Upper lobe of left lung (tissue), 6 donors: ENCODE results near the gene GASK1B. TPM values are rescaled to one million over a fixed set of nuclear protein-coding genes. Genes with fewer than 3 reads are reported as not detected.

Source experiments
- ATAC-seq, 2 donors: fragments of 200-7000 bp; cut with Tn5 transposase; one replicate each; pipeline ENCODE4 v1.9.1; 2022; ENCODE audit warnings: mild to moderate bottlenecking in 2 of 2, moderate library complexity in 2 of 2; ENCODE audit not compliant: low FRiP score in 2 of 2
- DNase-seq, 2 donors: peaks; one replicate each; pipeline ENCODE4 v3.0.0-alpha.2; 2019 to 2020
- H3K27ac ChIP-seq, 4 donors: fragments of 200-600 bp; sonication (generic); one replicate each; pipeline ENCODE4 v1.5.1; 2016 to 2019
- H3K27me3 ChIP-seq, 4 donors: fragments of 200-600 bp; sonication (generic); one replicate each; pipeline ENCODE4 v1.5.1; 2017 to 2019
- H3K36me3 ChIP-seq, 4 donors: fragments of 200-600 bp; sonication (generic); one replicate each; pipeline ENCODE4 v1.5.1; 2016 to 2019
- H3K4me1 ChIP-seq, 4 donors: fragments of 200-600 bp; sonication (generic); one replicate each; pipeline ENCODE4 v1.5.1; 2018 to 2019
- H3K4me3 ChIP-seq, 4 donors: fragments of 200-600 bp; sonication (generic); one replicate each; pipeline ENCODE4 v1.5.1; 2017 to 2019; ENCODE audit warnings: mild to moderate bottlenecking in 2 of 4, moderate library complexity in 1 of 4
- H3K9me3 ChIP-seq, 4 donors: fragments of 200-600 bp; sonication (generic); one replicate each; pipeline ENCODE4 v1.5.1; 2018 to 2019
- EP300 ChIP-seq, 4 donors: sonication (generic); formaldehyde crosslinking; IDR thresholded peaks; one replicate each; pipeline ENCODE4 v1.5.1; 2017; ENCODE audit warnings: antibody characterized with exemption in 4 of 4, control low read depth in 2 of 4
- POLR2A ChIP-seq, 4 donors: fragments of 450-650 bp; IDR thresholded peaks; one replicate each; pipeline ENCODE4 v1.5.1; 2016 to 2017; ENCODE audit warnings: antibody characterized with exemption in 4 of 4, mild to moderate bottlenecking in 2 of 4
- POLR2AphosphoS5 ChIP-seq, 2 donors: sonication (generic); formaldehyde crosslinking; IDR thresholded peaks; one replicate each; pipeline ENCODE4 v1.5.1; 2017; ENCODE audit warnings: antibody characterized with exemption in 2 of 2
- WGBS, 2 donors: methylation state at CpG; one replicate each; pipeline ENCODE4 v1.1.5; 2017 to 2018; 5-methylcytosine and 5-hydroxymethylcytosine counted together
- total RNA-seq, 6 donors: library from RNA; depleted of rRNA in 4 of 6; stranded (reverse); fragments of >200 nt in 4 of 6; gene quantifications; one replicate each; pipeline versions ENCODE4 v1.1.0 to v1.2.1, GENCODE V29; 2016 to 2021
- TF ChIP-seq, protein P1 (sequence below), 6 experiments: fragments of 450-650 bp in 4 of 6; fragments of 200-600 bp in 2 of 6; sonication (generic) in 2 of 6; IDR thresholded peaks; one replicate each; pipeline ENCODE4 v1.5.1; 2016 to 2019; ENCODE audit warnings: antibody characterized with exemption in 6 of 6
- donor health status: DM: no; HTN: no; CAD: no; lungs with moderate emphysema.
- donor health status: DM: no; HTN: yes; CAD: no; lungs with severe emphysema.

GASK1B gene
- total RNA-seq, 6 donors from 2014 or later = 12.6 to 35.8 (median 27.1) TPM

DNA sequence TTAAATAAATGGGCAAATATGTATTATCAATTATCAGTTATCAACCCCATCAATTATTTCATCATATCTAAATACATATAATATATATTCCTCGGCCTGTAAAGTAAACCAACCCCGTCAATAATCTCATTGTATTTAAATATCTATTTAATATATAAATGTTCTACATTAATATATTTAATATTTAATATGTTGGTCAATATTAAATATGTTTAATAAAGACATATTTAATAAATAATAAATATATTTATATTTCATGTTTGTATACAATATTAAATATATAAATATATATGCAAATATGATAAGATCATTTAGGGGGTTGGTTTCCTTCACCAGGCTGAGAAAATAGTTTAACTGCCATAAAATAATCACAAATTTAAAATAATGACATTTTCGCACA, 31.1 kb upstream of the GASK1B start:
- Histone ChIP-seq H3K27me3 (no peaks in the 10 kb centered on the region), H3K4me1 (no peaks in the 10 kb centered on the region), H3K36me3 (no peaks in the 10 kb centered on the region), H3K9me3 (no peaks in the 10 kb centered on the region), H3K4me3 (no peak overlapping the region), H3K27ac (no peak overlapping the region)
- TF ChIP-seq POLR2A (IDR thresholded peaks at IDR 0.05) (no peak), POLR2AphosphoS5 (IDR thresholded peaks at IDR 0.05) (no peak), EP300 (IDR thresholded peaks at IDR 0.05) (no peak)
- TF ChIP-seq, protein P1, sequence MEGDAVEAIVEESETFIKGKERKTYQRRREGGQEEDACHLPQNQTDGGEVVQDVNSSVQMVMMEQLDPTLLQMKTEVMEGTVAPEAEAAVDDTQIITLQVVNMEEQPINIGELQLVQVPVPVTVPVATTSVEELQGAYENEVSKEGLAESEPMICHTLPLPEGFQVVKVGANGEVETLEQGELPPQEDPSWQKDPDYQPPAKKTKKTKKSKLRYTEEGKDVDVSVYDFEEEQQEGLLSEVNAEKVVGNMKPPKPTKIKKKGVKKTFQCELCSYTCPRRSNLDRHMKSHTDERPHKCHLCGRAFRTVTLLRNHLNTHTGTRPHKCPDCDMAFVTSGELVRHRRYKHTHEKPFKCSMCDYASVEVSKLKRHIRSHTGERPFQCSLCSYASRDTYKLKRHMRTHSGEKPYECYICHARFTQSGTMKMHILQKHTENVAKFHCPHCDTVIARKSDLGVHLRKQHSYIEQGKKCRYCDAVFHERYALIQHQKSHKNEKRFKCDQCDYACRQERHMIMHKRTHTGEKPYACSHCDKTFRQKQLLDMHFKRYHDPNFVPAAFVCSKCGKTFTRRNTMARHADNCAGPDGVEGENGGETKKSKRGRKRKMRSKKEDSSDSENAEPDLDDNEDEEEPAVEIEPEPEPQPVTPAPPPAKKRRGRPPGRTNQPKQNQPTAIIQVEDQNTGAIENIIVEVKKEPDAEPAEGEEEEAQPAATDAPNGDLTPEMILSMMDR (IDR thresholded peaks at IDR 0.05) = no peak
- no peak for DNase-seq
- 92 to 97% methylated on average over 3 of the region's 3 CpGs for whole genome bisulfite sequencing, 2 donors
- ATAC-seq = no peak

- H3K9me3 ChIP-seq = no peaks in the 10 kb centered on the region
- WGBS, 2 donors = 71 to 74% methylated on average over 2 of the region's 2 CpGs
- DNase-seq (no peak), ATAC-seq (no peak)
- H3K27ac ChIP-seq = no peak overlapping the region
- H3K27me3 ChIP-seq = no peaks in the 10 kb centered on the region
- H3K4me1 ChIP-seq = no peaks in the 10 kb centered on the region
- H3K4me3 ChIP-seq = no peak overlapping the region
- H3K36me3 ChIP-seq = no peaks in the 10 kb centered on the region
- TF ChIP-seq, protein P1 (IDR thresholded peaks at IDR 0.05) = no peak
- no peak for TF ChIP-seq EP300 (IDR thresholded peaks at IDR 0.05)
- no peak for TF ChIP-seq POLR2A (IDR thresholded peaks at IDR 0.05)
- TF ChIP-seq POLR2AphosphoS5 (IDR thresholded peaks at IDR 0.05) = no peak
Observed at GRCh38 chr4:158203436-158203835, 30.6 kb upstream of the GASK1B start.

DNA sequence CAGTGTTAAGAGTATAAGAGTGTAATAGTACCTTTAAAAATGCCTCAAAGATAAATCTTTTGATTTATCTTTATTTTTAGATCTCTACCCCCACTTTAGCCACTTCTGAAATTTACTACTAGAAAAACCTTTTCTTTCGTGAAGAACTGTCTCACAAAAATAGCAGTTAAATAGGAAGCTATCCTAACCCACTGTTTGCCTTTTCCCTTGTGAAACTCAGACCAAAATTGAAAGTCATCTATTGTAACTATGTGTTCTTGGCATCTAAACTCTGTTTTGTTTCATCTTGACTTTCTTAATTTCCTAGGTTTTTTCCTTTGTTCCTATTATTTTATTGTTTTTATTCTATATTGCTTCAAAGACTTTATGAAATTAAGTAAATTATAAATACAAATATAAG, 29.7 kb upstream of the GASK1B start:
- no peak overlapping the region for H3K4me3 ChIP-seq
- no peaks in the 10 kb centered on the region for H3K4me1 ChIP-seq
- TF ChIP-seq EP300 (IDR thresholded peaks at IDR 0.05) = no peak
- TF ChIP-seq, protein P1 (IDR thresholded peaks at IDR 0.05) = no peak
- TF ChIP-seq POLR2AphosphoS5 (IDR thresholded peaks at IDR 0.05) = no peak
- TF ChIP-seq POLR2A (IDR thresholded peaks at IDR 0.05) = no peak

DNA sequence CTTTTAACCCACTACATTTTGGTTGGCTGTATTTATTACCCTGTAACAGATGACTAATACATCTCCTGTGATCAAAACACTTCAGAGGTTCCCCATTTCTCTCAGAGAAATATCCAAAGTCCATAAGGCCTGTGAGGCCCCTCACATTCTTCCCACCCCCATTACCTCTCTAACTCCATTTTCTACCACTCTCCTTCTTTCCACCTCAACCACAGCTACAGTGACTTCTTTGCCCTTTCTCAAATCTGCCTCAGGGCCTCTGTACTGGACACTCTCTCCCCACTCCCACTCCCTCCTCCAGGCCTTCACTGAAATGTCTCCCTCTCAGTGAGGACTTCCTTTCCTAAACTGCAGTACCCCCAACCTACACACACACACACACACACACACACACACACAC, 29.1 kb upstream of the GASK1B start:
- Histone ChIP-seq H3K27ac (no peak overlapping the region), H3K4me3 (no peak overlapping the region)

More for the DNA sequence above, 29.7 kb upstream of the GASK1B start:
- no peaks in the 10 kb centered on the region for H3K9me3 ChIP-seq
- H3K36me3 ChIP-seq = no peaks in the 10 kb centered on the region
- ATAC-seq (no peak), DNase-seq (no peak)
- 31 to 39% methylated on average over 1 of the region's 1 CpG for WGBS, 2 donors
- no peaks in the 10 kb centered on the region for H3K27me3 ChIP-seq
- no peak overlapping the region for H3K27ac ChIP-seq

DNA sequence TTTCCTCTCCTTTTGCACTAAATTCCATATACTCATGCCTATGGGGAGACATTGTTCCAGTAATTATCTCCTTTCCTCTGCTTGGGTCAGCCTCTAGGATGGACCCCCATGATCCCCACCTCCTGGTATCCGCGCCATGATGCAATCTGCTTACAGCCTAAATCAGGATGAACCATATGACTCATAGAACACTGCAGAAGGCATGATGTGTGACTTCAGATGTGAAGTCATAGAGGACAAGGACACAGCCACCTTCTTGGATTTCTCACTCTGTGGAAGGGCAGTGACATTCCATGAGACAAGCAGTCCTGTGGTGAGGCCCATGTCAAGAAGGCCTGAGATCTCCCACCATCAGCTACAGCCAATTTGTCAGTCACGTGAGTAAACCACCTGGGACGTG, 28.5 kb upstream of the GASK1B start:
- no peaks in the 10 kb centered on the region for H3K27me3 ChIP-seq
- H3K9me3 ChIP-seq = no peaks in the 10 kb centered on the region
- no peaks in the 10 kb centered on the region for H3K4me1 ChIP-seq
- TF ChIP-seq POLR2A (IDR thresholded peaks at IDR 0.05) (no peak), EP300 (IDR thresholded peaks at IDR 0.05) (no peak), POLR2AphosphoS5 (IDR thresholded peaks at IDR 0.05) (no peak)
- TF ChIP-seq, protein P1 (IDR thresholded peaks at IDR 0.05) = no peak
- no peak overlapping the region for H3K27ac ChIP-seq
- DNase-seq = no peak
- no peak for ATAC-seq
- H3K4me3 ChIP-seq = no peak overlapping the region
- WGBS, 2 donors = 95 to 100% methylated on average over 4 of the region's 4 CpGs
- H3K36me3 ChIP-seq = no peaks in the 10 kb centered on the region

More for the DNA sequence above, 29.1 kb upstream of the GASK1B start:
- Histone ChIP-seq H3K27me3 (no peaks in the 10 kb centered on the region), H3K36me3 (no peaks in the 10 kb centered on the region), H3K4me1 (no peaks in the 10 kb centered on the region), H3K9me3 (no peaks in the 10 kb centered on the region)
- ATAC-seq = no peak
- TF ChIP-seq EP300 (IDR thresholded peaks at IDR 0.05) (no peak), POLR2A (IDR thresholded peaks at IDR 0.05) (no peak), POLR2AphosphoS5 (IDR thresholded peaks at IDR 0.05) (no peak)
- no peak for DNase-seq
